ENCODE measurements around the gene FCSK. TPM values are rescaled to one million over a fixed set of nuclear protein-coding genes. Genes with fewer than 3 reads are reported as not detected.

Gene FCSK
- total and polyA plus RNA-seq, 2 of the 8 experiments (the other 6 are each of a cell fraction or from before 2014, with no cell fraction given), result 4.6 to 5.1 TPM

- TF ChIP-seq EGR1 (IDR thresholded peaks at IDR 0.05; ENCODE audit: borderline replicate concordance, low read depth, low read length) (no peak), JUND (IDR thresholded peaks at IDR 0.05; ENCODE audit: low read length) (peak; percentile 69; the same call in 1 of the 2 replicates), RFX5 (IDR thresholded peaks at IDR 0.05; ENCODE audit: borderline replicate concordance, low read depth, low read length) (no peak), CTCF (IDR thresholded peaks at IDR 0.05; ENCODE audit: control extremely low read depth in 1 of 3, insufficient read depth in 1 of 3, low read depth in 1 of 3, low read length in 3 of 3) (no peak), SUZ12 (IDR thresholded peaks at IDR 0.05; ENCODE audit: low read length) (no peak), RAD21 (IDR thresholded peaks at IDR 0.05 in 1 of 2, conservative IDR thresholded peaks at IDR 0.05 in 1 of 2; ENCODE audit: low read depth in 2 of 2, low read length in 2 of 2) (no peak), RBBP5 (IDR thresholded peaks at IDR 0.05; ENCODE audit: borderline replicate concordance, low read depth, low read length) (no peak), PHF8 (conservative IDR thresholded peaks at IDR 0.05; ENCODE audit: low read depth, low read length) (peak; percentile 85), MAX (IDR thresholded peaks at IDR 0.05) (peak; percentile 81), FOSL1 (IDR thresholded peaks at IDR 0.05; ENCODE audit: insufficient read depth, low read depth, low read length) (no peak), GABPA (IDR thresholded peaks at IDR 0.05; ENCODE audit: borderline replicate concordance, insufficient read depth, low read length) (no peak), POLR2AphosphoS5 (IDR thresholded peaks at IDR 0.05; ENCODE audit: low read depth, low read length) (peak; percentile 65)
Measured at GRCh38 chr16:70523743-70524398, 69.5 kb downstream of the FCSK start, which contains the start of gene SF3B3 (continued).
